GM18499 (cell line): ENCODE measurements around the gene KIAA2012.

Experiments
- ATAC-seq: cut with Tn5 transposase; IDR thresholded peaks from one replicate; pipeline ENCODE4 v1.9.1; 2021; ENCODE audit warnings: moderate number of reproducible peaks; ENCODE audit not compliant: insufficient read depth, unreplicated experiment

The KIAA2012 gene

GRCh38 chr2:202040079-202040844 lies 32.8 kb upstream of the KIAA2012 start:
- no peak for ATAC-seq

- no peak for ATAC-seq
Measured at GRCh38 chr2:202042444-202042843, 30.6 kb upstream of the KIAA2012 start.

GRCh38 chr2:202043475-202043874 lies 29.6 kb upstream of the KIAA2012 start:
- ATAC-seq, result no peak

- ATAC-seq, result no peak
Measured at GRCh38 chr2:202044777-202045176, 28.3 kb upstream of the KIAA2012 start.

- no peak for ATAC-seq
Measured at GRCh38 chr2:202046572-202046971, 26.5 kb upstream of the KIAA2012 start.

GRCh38 chr2:202049092-202049728 lies 23.8 kb upstream of the KIAA2012 start:
- no peak for ATAC-seq

- ATAC-seq, result no peak
Measured at GRCh38 chr2:202049840-202050239, 23.2 kb upstream of the KIAA2012 start.

- no peak for ATAC-seq
Measured at GRCh38 chr2:202050652-202051051, 22.4 kb upstream of the KIAA2012 start.

- ATAC-seq, result no peak
Measured at GRCh38 chr2:202051499-202052161, 21.4 kb upstream of the KIAA2012 start.

GRCh38 chr2:202052235-202052634 lies 20.8 kb upstream of the KIAA2012 start:
- no peak for ATAC-seq

- no peak for ATAC-seq
Measured at GRCh38 chr2:202054679-202055078, 18.4 kb upstream of the KIAA2012 start.

- no peak for ATAC-seq
Measured at GRCh38 chr2:202056611-202057010, 16.4 kb upstream of the KIAA2012 start.

- no peak for ATAC-seq
Measured at GRCh38 chr2:202060218-202060617, 12.8 kb upstream of the KIAA2012 start.

- ATAC-seq, result no peak
Measured at GRCh38 chr2:202061695-202062094, 11.4 kb upstream of the KIAA2012 start.

GRCh38 chr2:202064171-202064880 lies 8.7 kb upstream of the KIAA2012 start:
- ATAC-seq, result no peak

GRCh38 chr2:202064881-202065230 lies 8.2 kb upstream of the KIAA2012 start:
- ATAC-seq, result no peak

GRCh38 chr2:202065876-202066275 lies 7.2 kb upstream of the KIAA2012 start:
- no peak for ATAC-seq

GRCh38 chr2:202066875-202067274 lies 6.2 kb upstream of the KIAA2012 start:
- no peak for ATAC-seq

GRCh38 chr2:202067589-202067988 lies 5.5 kb upstream of the KIAA2012 start:
- ATAC-seq, result no peak

GRCh38 chr2:202069170-202070067 lies 3.6 kb upstream of the KIAA2012 start:
- no peak for ATAC-seq
